Hematopoietic multipotent progenitor cell (in vitro differentiated cells): ENCODE data around the gene RUNDC3A. TPM values are rescaled to one million over a fixed set of nuclear protein-coding genes. Genes with fewer than 3 reads are reported as not detected.
"Not testable (repeated sequence)": the region's sequence is repeated elsewhere in the genome, so short reads cannot be mapped to it uniquely, and the experiment has no call there.

Source experiments
- DNase-seq, 3 donors: peaks; one replicate each; pipeline ENCODE4 v3.0.0-alpha.2; 2011 to 2015; ENCODE audit warnings: low read depth in 2 of 3, low spot score in 2 of 3
- small RNA-seq: library from RNA; depleted of rRNA; stranded (forward); fragments of <200 nt; gene quantifications from one replicate; pipeline ENCODE3, GENCODE V24; 2012
- total RNA-seq: library from RNA; depleted of rRNA; stranded (reverse); fragments of >200 nt; gene quantifications from one replicate; pipeline ENCODE4 v1.2.3, GENCODE V29; 2012

RUNDC3A gene
- total RNA-seq, 1 donor: 1.6 TPM

DNA sequence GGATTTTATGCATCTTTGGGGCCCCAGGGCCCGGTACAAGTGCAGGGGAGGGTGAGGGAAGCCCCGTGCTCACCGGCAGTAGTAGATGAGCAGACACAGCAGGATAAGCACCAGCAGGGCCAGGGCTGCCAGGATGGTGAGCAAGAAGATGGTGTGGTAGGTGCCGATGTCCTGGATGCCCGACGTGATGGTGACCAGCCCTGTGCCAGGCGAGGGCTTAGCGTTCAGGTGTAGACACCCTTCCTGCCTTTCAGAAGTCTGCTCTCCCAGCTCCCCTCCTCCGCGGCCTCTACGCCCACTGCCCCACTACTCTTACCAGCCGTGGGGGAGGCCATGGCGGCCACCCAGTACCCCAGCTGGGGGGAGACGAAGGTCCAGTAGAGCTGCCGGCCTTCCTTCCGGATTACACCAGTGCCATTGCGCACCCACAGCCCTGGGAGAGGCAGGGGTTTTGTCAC, 47.3 kb downstream of the RUNDC3A start:
- no peak for DNase-seq

DNA sequence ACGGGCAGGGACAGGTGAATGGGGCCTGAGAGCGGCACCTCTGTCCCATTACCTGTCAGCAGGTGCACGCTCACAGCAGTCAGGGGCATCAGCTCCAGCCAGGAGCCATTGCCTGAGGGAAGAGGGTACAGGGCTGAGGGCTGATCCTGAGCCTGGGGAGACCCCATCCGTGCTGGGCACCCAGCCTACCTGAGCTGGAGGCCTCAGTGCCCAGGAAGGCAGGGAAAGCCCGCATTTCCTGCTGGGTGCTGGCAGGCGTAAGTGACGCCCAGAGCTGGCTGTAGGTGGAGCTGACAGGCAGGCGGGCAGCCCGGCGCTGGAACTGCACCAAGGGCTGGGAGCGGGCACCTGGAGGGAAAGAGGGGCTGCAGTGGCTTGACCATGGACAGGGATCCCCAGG, 47.8 kb downstream of the RUNDC3A start:
- DNase-seq: no peak

DNA sequence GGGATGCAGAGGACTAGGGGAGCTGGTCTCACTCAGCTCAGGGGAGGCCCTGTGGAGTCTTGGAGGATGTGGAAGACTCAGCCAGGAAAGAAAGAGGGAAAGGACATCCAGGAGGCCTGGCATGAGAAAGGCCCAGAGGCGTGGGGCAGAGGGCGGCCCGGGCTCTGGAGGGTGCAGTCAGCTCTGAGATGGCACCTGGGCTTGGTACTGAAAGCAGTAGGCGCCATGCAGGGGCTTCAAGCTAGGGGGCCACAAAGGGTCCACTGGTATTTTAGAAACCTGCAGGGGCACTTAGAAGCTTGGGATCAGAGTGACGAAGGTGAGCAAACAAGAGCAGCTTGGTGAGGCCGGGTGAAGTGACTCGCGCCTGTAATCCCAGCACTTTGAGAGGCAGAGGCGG, 49.7 kb downstream of the RUNDC3A start:
- DNase-seq: no peak

DNA sequence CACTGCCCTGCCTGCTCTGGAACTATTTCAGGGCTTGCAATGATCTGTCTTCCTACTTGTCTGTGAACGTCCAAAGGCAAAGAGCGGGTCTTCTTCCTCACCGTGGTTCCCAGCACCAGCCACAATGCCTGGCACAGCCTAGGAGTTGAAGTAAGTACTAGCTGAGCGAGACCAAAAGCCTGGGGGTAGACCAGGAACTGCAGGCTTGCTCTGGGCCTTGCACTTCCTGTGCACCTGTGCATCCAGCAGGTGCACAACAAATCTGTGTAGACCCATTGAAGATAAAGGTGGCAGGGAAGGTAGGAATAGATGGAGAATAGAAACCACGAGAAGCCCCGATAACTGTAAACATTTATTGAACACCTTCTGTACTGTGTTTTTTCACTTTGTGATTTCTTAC, 50.6 kb downstream of the RUNDC3A start:
- no peak for DNase-seq

DNA sequence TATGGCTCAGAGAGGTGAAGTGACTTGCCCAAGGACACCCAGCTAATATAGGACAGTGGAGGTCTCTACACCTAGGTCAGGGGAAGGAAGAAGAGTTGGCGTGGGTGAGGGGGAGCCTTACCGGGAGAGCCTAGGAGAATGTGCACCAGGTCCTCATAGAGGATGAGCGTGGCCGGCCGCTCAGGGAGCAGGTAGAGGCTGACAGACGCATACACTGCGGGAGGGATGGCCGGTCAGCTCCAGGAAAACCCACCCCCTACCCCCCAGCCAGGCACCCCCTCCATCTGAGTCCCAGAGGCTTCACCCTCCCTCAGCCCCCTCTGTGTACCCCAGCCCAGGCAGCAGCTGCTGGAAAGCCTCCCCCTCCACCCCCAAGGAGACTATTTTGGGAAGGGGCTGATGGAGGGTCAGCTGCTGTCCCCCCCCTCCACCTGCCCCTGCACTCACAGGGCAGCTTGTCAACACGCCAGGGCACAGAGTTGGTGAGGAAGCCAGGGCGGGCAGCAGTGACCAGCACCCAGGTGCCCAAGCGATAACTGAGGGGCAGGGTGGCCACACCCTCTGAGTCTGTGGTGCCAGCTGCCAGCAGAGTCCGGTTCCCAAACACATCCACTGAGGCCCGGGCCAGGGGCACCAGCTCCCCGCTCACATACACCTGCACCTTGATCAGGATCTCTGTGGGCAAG, 51.2 kb downstream of the RUNDC3A start:
- no peak for DNase-seq

DNA sequence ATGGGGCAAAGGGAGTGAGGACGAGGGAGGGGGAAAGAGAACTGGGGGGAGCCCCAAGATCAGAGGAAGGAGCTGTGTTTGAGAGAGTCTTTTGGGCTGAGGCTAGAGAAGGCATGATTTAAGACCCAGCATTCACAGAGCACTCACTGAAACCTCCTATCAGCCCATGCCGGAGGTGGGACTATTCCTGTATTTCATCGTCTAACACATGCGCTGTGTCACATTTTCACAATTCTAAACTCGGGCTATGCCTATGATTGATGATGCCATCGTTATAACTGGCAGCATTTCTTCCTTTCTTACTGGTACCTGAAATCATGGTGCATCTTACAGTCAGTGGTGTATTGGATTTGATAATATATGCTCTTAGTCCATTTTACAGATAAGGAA, 51.7 kb downstream of the RUNDC3A start:
- no peak for DNase-seq

DNA sequence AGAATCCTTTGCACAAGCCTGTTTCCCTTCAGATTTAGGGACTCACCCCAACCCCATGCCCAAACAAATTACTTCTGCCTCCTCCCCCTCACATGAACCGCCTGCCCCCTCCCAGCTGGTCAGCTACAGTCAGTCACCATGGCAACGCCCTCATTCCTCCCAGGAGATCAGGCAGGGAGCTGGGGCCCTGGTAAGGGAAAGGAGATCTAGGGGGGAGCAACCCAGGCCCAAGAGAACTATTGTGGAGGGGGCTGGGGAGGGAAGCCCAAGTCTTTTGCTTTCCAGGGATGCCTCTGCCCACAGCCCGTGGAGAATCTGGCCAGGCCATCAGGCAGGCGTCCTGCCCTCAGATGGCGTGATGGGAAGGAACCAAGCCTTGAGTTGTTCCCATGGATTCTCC, 52.4 kb downstream of the RUNDC3A start:
- no peak for DNase-seq

DNA sequence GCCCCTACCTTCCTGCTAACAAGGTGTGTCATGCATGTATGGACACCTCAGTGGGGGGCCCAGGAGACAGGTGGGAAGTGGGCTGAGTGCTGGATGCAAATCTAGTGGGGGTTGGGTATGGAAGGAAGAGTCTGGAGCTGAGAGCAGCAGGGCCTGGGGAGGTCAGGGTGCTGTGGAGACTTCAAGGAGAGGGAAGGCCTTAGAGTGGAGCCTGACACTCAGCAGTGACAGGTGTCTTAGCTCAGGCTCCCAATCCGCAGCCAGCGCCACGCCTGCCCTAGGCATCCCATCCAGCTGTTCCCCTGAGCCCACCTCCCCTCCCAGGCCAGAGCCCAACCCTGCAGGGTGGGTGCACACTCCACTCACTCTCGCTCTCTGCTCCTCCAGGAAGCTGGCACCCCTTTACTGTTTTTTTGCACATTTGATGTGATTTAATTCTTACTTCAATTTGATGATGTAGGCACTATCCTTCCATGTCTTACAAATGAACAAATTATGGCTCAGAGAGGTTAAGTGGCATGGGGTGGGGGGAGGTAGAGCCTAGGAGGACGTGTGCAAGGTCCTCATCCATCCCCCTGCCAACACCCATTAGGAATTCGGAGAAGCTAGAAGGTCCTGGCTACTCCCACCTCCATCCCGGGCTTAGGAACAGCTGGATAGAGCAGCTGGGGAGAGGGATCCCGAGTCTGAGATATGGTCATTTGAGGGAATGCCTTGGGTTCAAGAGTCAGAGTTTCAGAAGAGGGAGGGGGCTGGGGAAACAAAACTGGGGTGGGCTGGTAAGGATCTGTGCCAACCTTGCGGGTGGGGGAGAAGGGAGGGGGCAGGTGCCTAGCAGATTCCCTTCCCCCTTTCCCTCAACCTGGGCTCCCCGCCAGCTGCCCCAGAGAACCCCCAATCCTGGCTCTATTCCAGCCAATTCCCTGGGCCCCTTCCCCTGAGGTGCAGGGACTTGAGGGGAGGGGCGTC, 53.2 kb downstream of the RUNDC3A start:
- no peak for DNase-seq

DNA sequence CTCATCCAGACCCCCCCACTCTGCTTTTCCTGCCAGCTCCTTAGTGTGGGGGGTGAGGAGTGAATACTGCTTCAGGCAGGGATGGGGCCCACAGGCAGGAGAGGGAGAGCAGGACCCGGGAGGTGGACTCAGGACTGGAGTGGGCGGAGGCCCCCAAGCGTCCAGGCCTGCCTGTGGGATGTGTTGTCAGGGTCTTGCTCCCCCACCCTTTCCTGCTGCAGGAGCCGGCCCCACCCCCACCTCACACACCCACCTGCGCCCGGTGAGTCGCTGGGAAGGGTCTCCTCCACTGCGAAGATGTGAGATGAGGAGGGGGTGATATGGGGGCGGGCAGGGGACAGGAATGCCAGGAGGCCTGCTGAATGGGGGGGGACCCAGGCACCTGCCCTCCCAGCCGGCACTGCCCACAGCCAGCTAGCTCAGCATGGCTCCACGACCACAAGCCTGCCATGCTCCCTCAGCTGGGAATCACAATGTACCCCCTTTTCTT, 54.1 kb downstream of the RUNDC3A start:
- no peak for DNase-seq

DNA sequence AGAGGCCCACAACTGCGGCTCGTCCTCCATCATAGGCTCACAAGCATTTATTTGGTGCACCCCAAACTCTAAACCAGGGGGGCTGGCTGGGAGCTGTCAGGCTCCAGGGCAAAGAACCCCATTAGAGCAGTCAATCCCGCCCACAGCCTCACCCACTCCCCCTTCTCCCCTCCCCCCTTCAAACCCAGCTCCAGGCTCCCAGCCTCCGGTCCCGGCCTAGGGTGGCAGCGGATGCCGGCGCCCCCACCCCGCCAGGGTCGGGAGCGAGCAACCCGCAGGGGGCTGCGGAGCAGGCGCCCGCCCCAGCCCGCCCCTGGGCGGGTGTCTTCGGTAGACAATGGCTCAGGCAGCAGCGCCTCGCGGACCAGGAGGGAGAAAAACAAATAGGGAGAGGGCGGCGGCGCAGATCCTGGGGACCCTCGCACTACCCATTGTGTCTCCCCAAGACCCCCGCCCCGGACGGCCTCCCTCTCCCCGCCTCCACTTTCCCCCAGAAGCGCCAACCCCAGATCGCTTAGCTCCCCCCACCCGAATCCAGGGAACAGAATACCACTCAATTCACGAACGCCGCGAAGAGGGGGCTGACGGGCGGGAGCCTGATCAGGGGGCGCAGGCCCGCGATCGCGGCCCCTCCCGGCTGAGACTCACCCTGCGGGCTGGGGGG, 54.7 kb downstream of the RUNDC3A start:
- DNase-seq: peak in 1 of 3 donors; percentile 28

DNA sequence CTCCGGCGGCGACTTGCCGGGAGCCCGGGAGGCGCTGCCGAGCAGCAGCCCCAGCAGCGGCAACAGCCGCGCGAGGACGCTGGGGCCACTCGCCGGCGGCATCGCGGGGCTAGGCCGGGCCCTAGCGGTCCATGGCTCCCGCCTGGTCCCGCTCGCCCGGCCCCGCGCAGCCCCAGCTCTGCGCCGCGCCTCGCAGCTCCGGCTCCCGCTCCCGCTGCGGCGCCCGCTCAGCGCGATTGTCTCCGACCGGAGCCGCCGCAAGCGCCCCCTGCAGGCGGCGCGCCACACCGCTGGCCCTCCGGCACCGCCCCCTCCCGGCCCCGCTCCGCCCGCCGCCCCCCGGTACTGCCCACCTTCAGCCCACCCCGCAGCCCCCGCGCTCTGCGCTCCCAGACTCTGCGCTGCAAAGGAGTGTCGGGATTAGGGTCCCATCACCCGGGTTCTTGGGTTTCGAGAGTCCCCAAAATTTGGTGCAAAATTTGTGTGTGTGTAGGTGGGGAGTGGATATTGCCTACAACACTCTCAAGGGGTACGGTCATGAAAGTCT, 55.3 kb downstream of the RUNDC3A start, which contains the start of gene FAM171A2:
FAM171A2 (minus strand) TSS at position 241 of the 547 bp plus-strand sequence; CDS start at position 102, 139 bp downstream.
- DNase-seq: peak in 2 of 3 donors; percentile 68 to 75

DNA sequence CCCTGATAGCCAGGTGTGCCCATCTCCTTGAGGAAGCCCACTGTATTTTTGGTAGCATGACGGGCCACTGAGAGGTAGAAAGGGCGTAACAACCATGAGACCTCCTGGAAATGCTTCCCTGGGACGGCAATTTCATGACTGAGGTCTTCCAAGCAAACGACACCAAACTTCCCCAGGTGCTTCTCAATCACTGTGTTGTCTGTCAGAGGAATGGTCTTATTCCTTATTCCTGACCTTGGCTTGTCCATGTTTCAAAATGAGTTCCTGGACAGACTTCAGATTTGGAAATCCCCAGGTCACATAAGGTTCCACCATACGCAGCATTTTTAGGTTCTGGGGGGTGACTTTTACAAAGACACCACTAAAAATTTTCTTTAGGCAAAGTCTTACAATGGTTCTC, 56.6 kb downstream of the RUNDC3A start:
- DNase-seq: not testable (repeated sequence)

DNA sequence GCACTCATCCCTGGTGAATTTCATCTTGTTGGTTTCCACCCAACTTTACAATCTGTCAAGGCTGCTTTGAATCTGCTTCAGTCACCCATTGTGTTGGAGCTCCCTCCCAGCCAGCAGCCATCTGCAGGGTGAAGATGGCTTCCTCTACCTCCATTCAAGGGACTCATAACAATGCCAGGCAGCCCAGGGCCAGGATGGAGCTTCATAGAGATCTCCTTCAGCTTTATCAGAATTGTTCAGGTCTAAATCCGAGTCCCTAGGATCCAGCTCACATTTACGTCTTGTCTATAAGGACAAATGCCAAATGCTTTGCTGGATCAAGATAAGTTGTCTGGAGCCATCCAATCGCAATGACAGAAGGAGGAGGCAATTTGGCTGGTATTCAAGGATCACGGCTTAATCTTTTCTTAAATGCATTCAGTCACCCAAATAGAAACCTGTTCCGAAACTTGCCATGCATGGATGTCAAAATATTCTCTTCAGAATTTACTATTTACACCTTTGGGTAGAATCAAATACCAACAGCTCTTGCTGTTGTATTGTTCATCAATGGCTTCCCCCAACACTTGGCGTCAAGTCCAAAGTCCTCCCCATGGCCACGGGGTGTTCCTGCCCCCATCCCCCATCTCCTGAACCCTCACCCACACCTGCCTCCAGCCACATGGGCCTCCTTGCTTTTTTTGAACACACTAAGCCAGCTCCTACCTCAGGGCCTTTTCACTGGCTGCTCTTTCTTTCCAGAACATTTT, 59.0 kb downstream of the RUNDC3A start:
- no peak for DNase-seq

Small RNA genes lying within 50 kb of the gene (small RNA-seq; reads per million reads assigned to genes)
- 0.61 reads per million for gene RF00012
- gene RN7SL507P: not detected
- gene RNU6-453P: not detected

Other genes starting within 250 kb of the RUNDC3A start
- 17.8 TPM for gene LSM12, start 241.9 kb upstream of the RUNDC3A start, total RNA-seq
- 60.1 TPM for gene G6PC3, start 237.9 kb upstream of the RUNDC3A start, total RNA-seq
- gene HDAC5, start 185.0 kb upstream of the RUNDC3A start, total RNA-seq: 102 TPM
- gene HROB, start 166.7 kb upstream of the RUNDC3A start, total RNA-seq: 3.5 TPM
- gene ASB16, start 137.9 kb upstream of the RUNDC3A start, total RNA-seq: not detected
- gene TMUB2, start 121.6 kb upstream of the RUNDC3A start, total RNA-seq: 56.8 TPM
- gene ATXN7L3, start 108.7 kb upstream of the RUNDC3A start, total RNA-seq: 34.2 TPM
- gene UBTF, start 88.9 kb upstream of the RUNDC3A start, total RNA-seq: 58.7 TPM
- 0.81 TPM for gene SLC4A1, start 40.5 kb upstream of the RUNDC3A start, total RNA-seq
- gene SLC25A39, start 16.2 kb downstream of the RUNDC3A start, total RNA-seq: 98.3 TPM
- gene GRN, start 36.7 kb downstream of the RUNDC3A start, total RNA-seq: 263 TPM
- gene FAM171A2, start 55.3 kb downstream of the RUNDC3A start, total RNA-seq: 9.2 TPM
- 80.8 TPM for gene ITGA2B, start 81.0 kb downstream of the RUNDC3A start, total RNA-seq
- gene GPATCH8, start 194.8 kb downstream of the RUNDC3A start, total RNA-seq: 15.3 TPM
- gene FZD2, start 248.9 kb downstream of the RUNDC3A start, total RNA-seq: 1.1 TPM